Memory B cell (primary cell): ENCODE data around the gene COL28A1.
"Not testable (repeated sequence)": the region's sequence is repeated elsewhere in the genome, so short reads cannot be mapped to it uniquely, and the experiment has no call there.

ENCODE experiments used
- ATAC-seq: fragments of 150-1000 bp; cut with Tn5 transposase; 2 replicates; pipeline ENCODE4 v1.10.0; 2021; ENCODE audit warnings: low read depth, mild to moderate bottlenecking, moderate library complexity
- DNase-seq, 2 donors: peaks; one replicate each; pipeline ENCODE4 v3.0.0; 2022; ENCODE audit warnings: low spot score in 2 of 2
- H3K27ac Mint-ChIP-seq: one replicate; pipeline ENCODE4 v1.8.0; 2022; ENCODE audit warnings: mild to moderate bottlenecking, moderate library complexity, mixed read lengths
- H3K27me3 Mint-ChIP-seq: one replicate; pipeline ENCODE4 v1.8.0; 2022; ENCODE audit warnings: mixed read lengths
- H3K36me3 Mint-ChIP-seq: one replicate; pipeline ENCODE4 v1.8.0; 2022; ENCODE audit warnings: mild to moderate bottlenecking, mixed read lengths
- H3K4me1 Mint-ChIP-seq: one replicate; pipeline ENCODE4 v1.8.0; 2022; ENCODE audit warnings: mixed read lengths
- H3K4me3 Mint-ChIP-seq: one replicate; pipeline ENCODE4 v1.8.0; 2022; ENCODE audit warnings: mild to moderate bottlenecking, moderate library complexity, mixed read lengths
- H3K9me3 Mint-ChIP-seq: one replicate; pipeline ENCODE4 v1.8.0; 2022; ENCODE audit warnings: mixed read lengths

The COL28A1 gene

DNA sequence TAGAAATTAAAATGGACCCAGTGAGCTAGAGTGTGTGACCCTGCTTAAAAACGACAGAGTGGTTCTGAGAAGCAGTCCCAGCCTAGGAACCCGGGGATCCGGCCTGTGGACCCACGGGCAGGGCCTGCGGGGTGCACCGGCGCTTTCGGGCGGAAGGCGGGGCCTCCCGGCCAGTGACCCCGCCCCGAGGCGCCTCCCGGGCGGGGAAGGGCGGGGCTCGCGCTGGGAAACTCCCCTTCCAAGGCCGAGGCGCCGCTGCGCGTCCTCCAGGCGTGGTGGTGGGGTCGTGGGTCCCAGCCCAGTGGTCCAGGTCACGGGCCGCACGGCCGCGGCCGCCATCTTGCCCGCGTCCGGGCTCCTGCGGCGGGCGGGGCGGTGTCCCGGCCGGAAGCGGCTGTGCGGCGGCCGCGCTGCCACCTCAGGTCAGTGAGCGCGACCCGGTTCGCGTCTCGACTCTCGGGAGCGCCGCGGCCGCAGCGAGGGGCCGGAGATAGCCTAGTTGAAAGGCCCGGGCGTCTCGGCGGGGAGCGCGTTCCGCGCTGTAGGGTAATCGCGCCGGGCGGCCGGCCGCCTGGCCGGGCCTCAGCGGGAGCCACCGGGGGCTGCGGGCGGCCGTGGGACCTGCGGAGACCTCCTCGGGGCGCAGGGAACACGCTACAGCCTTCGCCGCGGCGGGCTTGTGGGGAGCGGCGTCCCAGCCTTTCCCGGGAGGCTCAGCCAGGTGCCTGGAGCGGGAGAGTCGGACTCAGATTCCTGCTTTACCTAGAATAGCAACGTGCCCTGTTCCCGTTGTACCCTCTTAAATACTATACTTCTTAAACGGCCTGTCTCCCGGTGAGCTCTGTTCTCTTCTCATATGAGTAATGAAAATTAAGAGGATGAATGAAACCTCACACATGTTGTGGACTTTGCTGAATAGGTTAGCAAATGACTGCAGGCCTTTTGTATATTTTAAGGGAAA is 31.3 kb upstream of the COL28A1 start, which contains the start of gene MIOS:
Gene MIOS, plus strand, starts transcription at position 234 of the 961 bp plus-strand sequence. CDS start 5,592 bp downstream, outside the sequence.
- H3K27ac Mint-ChIP-seq: no peak within 1 kb of the TSS
- H3K4me1 Mint-ChIP-seq: peaks cover 30% of the 10 kb centered on the region
- peaks cover 5% of the 10 kb centered on the region for H3K36me3 Mint-ChIP-seq
- ATAC-seq (peak; percentile 80), DNase-seq (peak; percentile 89 to 90)
- H3K27me3 Mint-ChIP-seq: no peaks in the 10 kb centered on the region
- H3K4me3 Mint-ChIP-seq: peak within 1 kb of the TSS; percentile 84
- H3K9me3 Mint-ChIP-seq: no peaks in the 10 kb centered on the region

DNA sequence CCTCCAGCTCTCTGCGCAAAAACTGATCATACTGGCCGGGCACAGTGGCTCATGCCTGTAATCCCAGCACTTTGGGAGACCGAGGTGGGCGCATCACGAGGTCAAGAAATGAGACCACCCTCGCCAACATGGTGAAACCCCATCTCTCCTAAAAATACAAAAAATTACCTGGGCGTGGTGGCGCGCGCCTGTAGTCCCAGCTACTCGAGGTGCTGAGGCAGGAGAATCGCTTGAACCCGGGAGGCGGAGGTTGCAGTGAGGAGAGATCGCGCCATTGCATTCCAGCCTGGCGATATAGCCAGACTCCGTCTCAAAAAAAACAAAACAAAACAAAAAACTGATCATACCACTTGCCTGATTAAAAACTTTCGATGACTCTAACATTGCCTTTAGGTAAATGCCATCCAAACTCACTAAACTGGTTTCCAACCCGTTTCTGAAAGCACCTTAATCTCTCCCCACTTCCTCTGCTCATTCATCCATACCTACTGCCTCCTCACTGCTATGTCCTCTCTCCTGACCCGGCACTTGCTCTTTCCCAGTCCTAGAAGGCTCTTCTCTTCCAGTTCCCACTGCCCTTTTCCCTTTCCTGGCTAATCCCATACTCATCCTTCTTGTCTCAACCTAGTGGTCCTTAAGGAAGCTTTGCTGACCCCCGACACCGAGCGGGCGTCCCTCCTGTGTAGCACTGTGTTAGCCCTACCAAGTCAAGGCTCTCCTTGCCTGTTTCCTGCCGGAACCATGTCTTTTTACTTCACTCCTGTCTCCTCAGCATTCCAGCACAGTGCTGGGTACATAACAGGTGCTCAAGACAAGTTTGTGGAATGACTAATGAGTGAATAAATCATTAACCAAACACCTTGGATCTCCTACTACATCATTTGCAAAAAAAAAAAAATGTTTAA is 30.3 kb upstream of the COL28A1 start:
- Mint-ChIP-seq H3K4me1 (peaks cover 30% of the 10 kb centered on the region), H3K36me3 (peaks cover 12% of the 10 kb centered on the region), H3K9me3 (no peaks in the 10 kb centered on the region), H3K27me3 (no peaks in the 10 kb centered on the region), H3K4me3 (no peak overlapping the region), H3K27ac (no peak overlapping the region)
- ATAC-seq: no peak
- no peak for DNase-seq

DNA sequence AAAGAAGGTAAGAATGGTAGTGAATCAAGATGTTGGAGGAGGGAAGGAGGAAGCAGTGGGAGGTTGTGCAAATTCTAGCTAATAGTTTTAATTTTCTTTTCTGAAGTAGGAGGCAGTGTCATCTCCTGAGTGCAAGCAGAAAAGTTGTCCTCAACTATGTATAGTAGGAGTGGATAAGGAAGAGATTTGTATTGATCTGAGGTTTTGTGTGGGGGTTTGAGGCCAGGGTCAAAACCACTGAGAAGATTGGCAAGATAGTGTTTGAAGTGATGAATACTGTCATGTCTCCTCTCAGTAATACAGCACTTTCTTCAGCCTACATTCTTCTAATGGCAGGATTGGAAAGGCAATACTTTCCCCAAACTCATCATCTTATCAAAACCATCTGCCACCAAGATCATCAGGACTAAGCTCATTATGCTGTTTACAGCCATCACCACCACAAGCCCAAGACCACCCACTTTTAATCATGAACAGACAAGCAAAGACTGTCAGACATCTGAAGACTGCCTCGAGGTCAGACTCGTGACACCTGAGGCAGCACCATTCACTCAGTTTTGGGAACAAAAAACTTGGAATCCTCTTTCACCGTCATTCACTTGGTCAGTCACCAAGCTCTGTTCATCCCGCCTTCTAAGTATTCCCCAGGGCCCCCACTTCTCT is 29.5 kb upstream of the COL28A1 start:
- peaks cover 23% of the 10 kb centered on the region for H3K4me1 Mint-ChIP-seq
- H3K4me3 Mint-ChIP-seq: no peak overlapping the region
- ATAC-seq: no peak
- peaks cover 13% of the 10 kb centered on the region for H3K36me3 Mint-ChIP-seq
- no peak for DNase-seq
- no peaks in the 10 kb centered on the region for H3K9me3 Mint-ChIP-seq
- H3K27me3 Mint-ChIP-seq: no peaks in the 10 kb centered on the region
- H3K27ac Mint-ChIP-seq: no peak overlapping the region

DNA sequence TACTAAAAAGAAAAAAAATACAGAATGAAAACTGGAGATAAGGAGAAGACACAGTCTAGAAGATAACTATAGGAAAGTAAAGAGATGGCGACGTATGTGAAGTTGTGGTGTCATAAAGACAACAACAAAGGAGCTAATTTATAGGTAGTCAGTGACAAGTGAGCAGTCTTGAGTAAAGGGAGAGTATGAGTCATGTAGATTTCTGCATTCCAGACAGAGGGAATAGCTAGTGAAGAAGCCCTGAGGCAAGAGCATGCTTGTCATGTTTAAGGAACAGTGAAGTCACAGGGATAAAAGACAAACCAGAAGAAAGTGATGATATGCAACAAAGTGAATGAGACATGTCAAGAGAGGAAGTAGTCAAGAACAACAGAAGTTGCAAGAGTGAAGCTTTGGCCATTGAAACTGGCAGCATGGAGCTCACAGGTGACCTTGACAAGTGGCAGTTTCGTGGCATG is 28.7 kb upstream of the COL28A1 start:
- no peak for ATAC-seq

DNA sequence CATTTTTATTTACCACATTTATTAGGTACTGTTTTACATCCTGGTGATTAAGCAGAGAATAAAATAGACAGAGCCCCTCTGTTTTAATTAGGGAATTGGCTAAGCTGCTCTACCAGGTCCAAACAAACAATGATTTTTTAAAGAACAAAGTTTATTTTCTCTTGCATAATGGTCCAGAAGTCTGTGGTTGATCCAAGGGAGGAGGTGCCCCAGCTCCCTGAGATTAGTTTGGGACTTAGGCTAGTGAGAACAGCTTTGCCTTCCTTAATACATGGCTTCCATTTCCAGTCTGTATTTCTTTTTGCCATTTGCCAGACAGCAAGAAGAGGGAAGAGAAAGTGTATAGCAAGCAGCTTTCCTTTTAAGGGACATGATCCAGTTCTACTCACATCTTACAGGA is 28.1 kb upstream of the COL28A1 start:
- Mint-ChIP-seq H3K27me3 (no peaks in the 10 kb centered on the region), H3K27ac (no peak overlapping the region), H3K9me3 (peaks cover 6% of the 10 kb centered on the region), H3K4me3 (no peak overlapping the region), H3K4me1 (peaks cover 10% of the 10 kb centered on the region), H3K36me3 (peaks cover 21% of the 10 kb centered on the region)
- ATAC-seq: no peak
- DNase-seq: no peak

More for the DNA sequence above, 28.7 kb upstream of the COL28A1 start:
- no peak for DNase-seq
- H3K4me1 Mint-ChIP-seq: peaks cover 15% of the 10 kb centered on the region
- no peaks in the 10 kb centered on the region for H3K27me3 Mint-ChIP-seq
- H3K36me3 Mint-ChIP-seq: peaks cover 16% of the 10 kb centered on the region
- H3K9me3 Mint-ChIP-seq: peaks cover 3% of the 10 kb centered on the region
- no peak overlapping the region for H3K27ac Mint-ChIP-seq
- H3K4me3 Mint-ChIP-seq: no peak overlapping the region

DNA sequence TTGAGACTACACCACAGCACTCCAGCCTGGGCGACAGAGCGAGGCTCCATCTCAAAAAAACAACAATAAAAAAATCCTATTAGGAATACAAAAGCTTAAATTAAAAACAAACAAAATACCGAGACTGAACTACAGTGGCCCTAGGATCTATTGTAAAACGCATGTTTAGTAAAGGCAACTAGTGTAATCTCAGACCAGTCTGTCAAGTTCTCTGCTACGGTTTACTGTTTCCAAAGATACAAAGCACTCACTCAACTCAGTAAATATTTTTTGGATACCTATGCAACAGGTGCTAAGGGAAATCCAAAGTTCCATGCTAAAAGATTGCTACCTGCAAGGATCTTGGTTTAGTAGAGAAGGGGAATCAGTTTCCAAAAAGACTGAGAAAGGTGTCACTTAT is 27.6 kb upstream of the COL28A1 start:
- ATAC-seq (no peak), DNase-seq (no peak)
- H3K27ac Mint-ChIP-seq: no peak overlapping the region
- H3K9me3 Mint-ChIP-seq: peaks cover 9% of the 10 kb centered on the region
- H3K27me3 Mint-ChIP-seq: no peaks in the 10 kb centered on the region
- H3K4me1 Mint-ChIP-seq: peaks cover 5% of the 10 kb centered on the region
- H3K4me3 Mint-ChIP-seq: no peak overlapping the region
- peaks cover 26% of the 10 kb centered on the region for H3K36me3 Mint-ChIP-seq

DNA sequence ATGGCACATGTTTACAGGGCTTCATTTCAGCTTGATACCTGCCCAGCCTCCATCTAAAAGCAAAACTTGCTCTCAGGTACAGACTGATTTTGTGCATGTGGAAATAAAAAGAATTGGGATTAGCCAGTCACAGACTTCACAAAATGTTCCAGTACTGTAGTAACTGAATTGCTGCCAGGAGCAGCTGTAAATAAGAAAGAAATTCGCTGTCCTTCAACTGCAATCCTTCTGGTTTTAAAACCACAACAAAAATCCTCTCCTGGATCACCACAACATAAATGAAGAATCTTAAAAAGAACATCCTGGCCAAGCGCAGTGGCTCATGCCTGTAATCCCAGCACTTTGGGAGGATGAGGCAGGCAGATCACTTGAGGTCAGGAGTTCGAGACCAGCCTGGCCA is 27.1 kb upstream of the COL28A1 start:
- ATAC-seq (no peak), DNase-seq (no peak)
- peaks cover 11% of the 10 kb centered on the region for H3K9me3 Mint-ChIP-seq
- no peaks in the 10 kb centered on the region for H3K27me3 Mint-ChIP-seq
- peaks cover 32% of the 10 kb centered on the region for H3K36me3 Mint-ChIP-seq
- no peak overlapping the region for H3K27ac Mint-ChIP-seq
- no peak overlapping the region for H3K4me3 Mint-ChIP-seq
- no peaks in the 10 kb centered on the region for H3K4me1 Mint-ChIP-seq

DNA sequence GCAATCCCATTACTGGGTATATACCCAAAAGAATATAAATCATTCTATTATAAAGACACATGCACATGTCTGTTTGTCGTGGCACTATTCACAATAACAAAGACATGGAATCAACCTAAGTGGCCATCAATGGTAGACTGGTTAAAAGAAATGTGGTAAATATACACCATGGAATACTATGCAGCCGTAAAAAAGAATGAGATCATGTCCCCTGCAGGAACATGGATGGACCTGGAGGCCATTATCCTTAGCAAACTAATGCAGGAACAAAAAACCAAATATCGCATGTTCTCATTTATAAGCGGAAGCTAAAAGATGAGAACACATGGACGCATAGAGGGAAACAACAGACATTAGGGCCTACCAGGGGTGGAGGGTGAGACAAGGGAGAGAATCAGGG is 25.9 kb upstream of the COL28A1 start:
- Mint-ChIP-seq H3K36me3 (peaks cover 36% of the 10 kb centered on the region), H3K9me3 (peaks cover 11% of the 10 kb centered on the region)
- not testable (repeated sequence) for ATAC-seq, H3K27ac Mint-ChIP-seq, DNase-seq, H3K27me3 Mint-ChIP-seq, H3K4me3 Mint-ChIP-seq, H3K4me1 Mint-ChIP-seq

DNA sequence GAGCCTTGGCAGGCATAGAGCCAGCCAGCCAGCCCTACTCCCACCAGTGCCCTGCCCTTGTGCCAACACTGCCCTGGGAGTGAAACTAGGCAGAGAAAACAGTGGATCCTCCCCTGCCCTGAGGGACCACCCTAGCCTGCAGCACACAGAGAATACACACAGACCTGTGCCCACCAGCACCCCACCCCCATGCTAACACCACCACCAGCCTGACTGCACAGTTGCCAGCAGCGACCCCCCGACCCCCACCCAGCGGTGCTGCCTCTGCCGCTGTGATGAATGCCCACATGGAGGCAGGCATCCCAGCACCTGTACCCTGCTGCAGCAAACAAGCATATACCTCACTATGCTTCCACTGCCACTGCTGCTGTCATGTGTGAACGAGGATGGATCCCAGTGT is 21.6 kb upstream of the COL28A1 start:
- ATAC-seq: no peak
- Mint-ChIP-seq H3K27ac (no peak overlapping the region), H3K9me3 (peaks cover 11% of the 10 kb centered on the region), H3K36me3 (peaks cover 42% of the 10 kb centered on the region), H3K4me3 (no peak overlapping the region), H3K4me1 (no peaks in the 10 kb centered on the region), H3K27me3 (no peaks in the 10 kb centered on the region)
- no peak for DNase-seq

DNA sequence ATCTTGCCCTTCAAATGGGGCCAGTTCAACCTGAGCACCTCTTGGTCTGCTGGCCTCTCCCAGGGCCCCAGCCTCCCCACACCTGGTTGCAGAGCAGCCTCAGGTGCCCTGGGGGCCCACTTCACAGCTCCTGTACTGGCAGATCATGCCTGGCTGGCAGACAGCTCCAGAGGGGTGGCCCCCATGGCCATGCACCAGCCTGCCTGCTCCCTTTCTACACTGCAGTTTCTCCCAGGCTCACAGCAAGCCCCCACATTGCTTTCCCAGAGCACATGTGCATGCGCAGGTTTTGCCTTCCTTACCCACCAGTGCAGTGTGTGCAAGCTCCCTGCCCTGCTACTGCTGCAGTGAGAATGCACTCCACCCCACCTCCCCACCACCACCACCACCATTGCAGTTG is 21.2 kb upstream of the COL28A1 start:
- Mint-ChIP-seq H3K36me3 (peaks cover 46% of the 10 kb centered on the region), H3K4me1 (no peaks in the 10 kb centered on the region), H3K9me3 (peaks cover 11% of the 10 kb centered on the region), H3K27ac (no peak overlapping the region), H3K4me3 (no peak overlapping the region), H3K27me3 (no peaks in the 10 kb centered on the region)
- ATAC-seq (no peak), DNase-seq (no peak)

DNA sequence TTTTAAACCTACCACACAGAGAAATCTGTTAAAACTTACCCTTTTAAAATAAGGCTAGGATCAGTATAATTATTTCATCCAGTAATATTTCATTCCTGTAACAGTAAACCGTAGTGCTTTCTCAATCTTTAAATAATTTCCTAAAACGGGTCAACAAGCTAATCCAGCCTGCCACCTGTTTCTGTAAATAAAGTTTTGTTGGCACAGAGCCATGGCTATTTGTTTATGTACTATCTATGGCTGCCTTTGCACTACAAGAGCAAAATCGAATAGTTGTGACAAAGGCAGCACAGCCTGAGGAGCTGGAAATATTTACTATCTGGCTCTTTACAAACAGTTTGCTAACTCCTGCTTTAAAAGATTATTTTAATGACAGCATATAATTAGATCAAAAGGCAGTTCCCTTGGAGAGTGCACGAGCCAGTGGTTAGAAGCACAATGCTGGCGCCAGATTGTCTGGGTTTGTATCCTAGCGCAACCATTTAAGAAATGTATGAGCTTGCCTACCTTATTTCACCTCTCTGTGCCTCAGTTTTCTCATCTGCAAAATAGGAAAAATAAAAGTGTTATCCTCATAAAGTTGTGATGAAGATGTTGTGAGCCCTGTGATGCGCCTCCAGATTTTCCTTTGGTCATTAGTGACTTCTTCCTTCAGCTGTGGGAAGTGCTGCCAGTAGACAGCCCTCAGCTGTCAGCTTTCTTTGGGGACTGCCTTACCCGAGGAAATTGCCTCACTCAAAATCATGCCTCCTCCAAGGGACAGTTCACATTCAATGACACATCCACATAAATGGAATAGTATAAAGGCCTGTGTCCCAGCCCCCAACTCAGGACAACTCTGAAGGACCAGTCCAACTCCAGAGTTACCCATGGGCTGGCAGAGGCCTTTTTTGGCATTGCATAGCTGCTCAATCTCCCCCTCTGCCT is 19.2 kb upstream of the COL28A1 start:
- Mint-ChIP-seq H3K4me1 (no peaks in the 10 kb centered on the region), H3K4me3 (no peak overlapping the region), H3K27me3 (no peaks in the 10 kb centered on the region), H3K36me3 (peaks cover 41% of the 10 kb centered on the region), H3K27ac (no peak overlapping the region), H3K9me3 (peaks cover 10% of the 10 kb centered on the region)
- DNase-seq: no peak
- ATAC-seq: no peak

DNA sequence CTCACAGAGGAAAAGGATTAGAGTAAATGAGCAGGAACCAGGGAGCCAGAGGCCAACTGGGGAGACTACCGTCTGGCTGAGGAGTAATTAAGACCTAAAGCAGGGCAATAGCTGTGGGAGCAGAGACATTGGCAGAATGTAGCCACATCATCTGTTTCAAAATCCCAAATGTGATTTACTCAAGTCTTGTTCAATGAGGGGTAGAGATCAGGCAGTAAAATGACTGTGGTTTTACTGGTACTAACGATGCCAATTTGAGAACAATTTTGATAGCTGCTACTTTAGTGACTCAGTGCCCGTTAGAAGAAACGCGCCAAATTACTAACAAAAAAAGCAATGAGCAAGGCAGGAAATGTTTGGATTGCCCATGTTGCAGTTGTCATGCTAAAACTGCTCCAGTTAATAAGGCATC is 18.4 kb upstream of the COL28A1 start:
- Mint-ChIP-seq H3K27me3 (no peaks in the 10 kb centered on the region), H3K36me3 (peaks cover 34% of the 10 kb centered on the region), H3K9me3 (peaks cover 7% of the 10 kb centered on the region), H3K4me3 (no peak overlapping the region), H3K4me1 (no peaks in the 10 kb centered on the region), H3K27ac (no peak overlapping the region)
- no peak for DNase-seq
- no peak for ATAC-seq

DNA sequence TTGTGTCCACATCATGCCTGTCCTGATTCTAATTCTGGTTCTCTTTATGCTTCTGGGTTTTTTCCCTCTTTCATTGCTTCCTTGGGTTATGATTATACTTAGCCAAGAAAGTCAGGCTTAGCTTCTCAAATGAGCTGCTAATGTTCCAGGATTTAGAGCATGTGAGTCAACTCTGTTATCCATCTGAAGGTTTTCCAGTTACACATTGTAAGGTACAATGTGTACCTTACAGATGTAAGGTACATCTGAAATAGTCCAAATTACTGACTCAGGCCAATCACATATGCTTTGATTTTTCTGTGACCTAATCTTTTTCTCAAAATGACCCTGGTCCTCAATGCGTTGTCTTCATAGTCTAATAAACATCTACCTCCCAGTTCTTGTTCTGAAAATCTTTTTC is 17.7 kb upstream of the COL28A1 start:
- peaks cover 27% of the 10 kb centered on the region for H3K36me3 Mint-ChIP-seq
- ATAC-seq: no peak
- peaks cover 2% of the 10 kb centered on the region for H3K9me3 Mint-ChIP-seq
- no peaks in the 10 kb centered on the region for H3K27me3 Mint-ChIP-seq
- H3K4me3 Mint-ChIP-seq: no peak overlapping the region
- no peaks in the 10 kb centered on the region for H3K4me1 Mint-ChIP-seq
- no peak for DNase-seq
- no peak overlapping the region for H3K27ac Mint-ChIP-seq
